Activated CD8-positive, alpha-beta T cell treated with anti-CD3 and anti-CD28 coated beads for 36 hours (primary cell): ENCODE data around the gene USP16. TPM values are rescaled to one million over a fixed set of nuclear protein-coding genes. Genes with fewer than 3 reads are reported as not detected.

Experiments
- ATAC-seq: fragments of 200-7000 bp; cut with Tn5 transposase; one replicate; pipeline ENCODE4 v1.10.0; 2021; ENCODE audit warnings: mild to moderate bottlenecking, moderate library complexity
- CTCF ChIA-PET: fragments of 350-600 bp; sonication (Branson Sonifier 250); formaldehyde crosslinking; loops from one replicate; lab custom pipeline; 2021; ENCODE audit warnings: antibody characterized with exemption; lab: Charles Lee
- POLR2A ChIA-PET: fragments of 350-600 bp; sonication (Branson Sonifier 250); formaldehyde crosslinking; loops from one replicate; lab custom pipeline; 2021; ENCODE audit warnings: antibody characterized with exemption; lab: Charles Lee
- DNase-seq: peaks from one replicate; pipeline ENCODE4 v3.0.0-alpha.2; 2020
- H3K27ac Mint-ChIP-seq: one replicate; pipeline ENCODE4 v1.8.0; 2021; ENCODE audit warnings: mild to moderate bottlenecking, mixed read lengths
- H3K27me3 Mint-ChIP-seq: one replicate; pipeline ENCODE4 v1.8.0; 2021; ENCODE audit warnings: mixed read lengths
- H3K36me3 Mint-ChIP-seq: one replicate; pipeline ENCODE4 v1.8.0; 2021; ENCODE audit warnings: low read depth, mixed read lengths
- H3K4me1 Mint-ChIP-seq: one replicate; pipeline ENCODE4 v1.8.0; 2021; ENCODE audit warnings: low read depth, mixed read lengths
- H3K4me3 Mint-ChIP-seq: one replicate; pipeline ENCODE4 v1.8.0; 2021; ENCODE audit warnings: mild to moderate bottlenecking, moderate library complexity, mixed read lengths
- H3K9me3 Mint-ChIP-seq: one replicate; pipeline ENCODE4 v1.8.0; 2021; ENCODE audit warnings: mixed read lengths
- intact Hi-C: fragments of 100-400 bp; cut with micrococcal nuclease; formaldehyde crosslinking; loops from one replicate; pipeline ENCODE4 v1.10.0; 2022
- total RNA-seq, 2 experiments: library from RNA; stranded (reverse); gene quantifications; one replicate each; pipeline ENCODE4 v1.2.3, GENCODE V29; 2021
- TF ChIP-seq, protein P1 (sequence below): fragments of 200-600 bp; IDR thresholded peaks from one replicate; pipeline ENCODE4 v1.8.0; 2022; ENCODE audit warnings: antibody characterized with exemption, mild to moderate bottlenecking

USP16 gene
- total RNA-seq, 2 experiments from 2014 or later: 39.9 TPM

DNA sequence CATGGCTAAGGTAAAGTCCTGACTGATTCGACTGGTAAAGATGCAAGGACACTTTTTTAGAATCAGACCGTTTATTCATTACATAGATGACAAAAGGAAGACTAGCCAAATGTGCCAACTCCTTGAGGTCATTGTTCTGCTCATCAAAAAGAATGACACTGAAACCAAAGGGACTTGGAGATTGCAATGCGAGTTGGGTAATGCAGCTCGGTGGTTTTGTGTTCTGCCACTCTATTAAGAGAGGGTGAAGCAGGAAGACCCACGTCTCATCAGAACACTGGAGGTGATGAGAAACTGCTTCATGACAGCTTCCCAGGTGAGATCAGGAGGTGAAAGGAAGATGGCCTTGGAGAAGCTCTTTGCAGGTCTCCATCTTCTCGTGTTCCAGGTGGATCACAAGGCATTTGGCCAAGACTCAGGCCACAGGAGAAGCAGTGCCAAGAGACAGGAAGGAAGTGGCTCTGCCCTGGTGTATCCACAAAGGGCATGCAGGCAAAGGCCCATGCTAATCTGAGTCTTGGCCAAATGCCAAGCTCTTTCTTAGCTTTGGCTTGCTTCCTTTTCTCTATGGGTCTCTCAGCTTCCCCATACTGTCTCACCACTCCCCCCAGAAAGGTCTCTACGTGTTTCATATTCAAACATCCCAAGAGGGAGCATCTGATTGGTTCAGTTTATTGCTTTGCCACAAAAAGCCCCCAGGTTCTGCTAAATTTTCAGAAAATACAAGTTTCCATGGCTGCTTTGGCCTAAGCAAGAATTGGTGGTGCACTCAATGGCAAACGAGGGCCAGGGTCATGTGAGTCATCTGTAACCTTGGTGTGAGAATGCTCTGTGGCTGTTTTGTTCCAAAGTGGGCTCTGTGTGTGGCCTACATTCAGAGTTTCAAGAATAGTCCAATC lies 54.6 kb downstream of the USP16 start:
- peak overlapping the region; percentile 75 for H3K4me3 Mint-ChIP-seq
- DNase-seq: peak; percentile 75
- H3K9me3 Mint-ChIP-seq: peaks cover 5% of the 10 kb centered on the region
- ChIA-PET POLR2A (interaction anchor here (0.7 to 1.9 kb wide), 8 partner anchors 9 to 370 kb away, joined by 3 to 8 read pairs (median 4); partner anchors contain the start of genes LTN1 and USP16), CTCF (interaction anchor here (1.0 to 1.5 kb wide), 5 partner anchors 9 to 298 kb away, joined by 3 to 5 read pairs (median 4); partner anchors contain the start of gene BACH1)
- TF ChIP-seq, protein P1, sequence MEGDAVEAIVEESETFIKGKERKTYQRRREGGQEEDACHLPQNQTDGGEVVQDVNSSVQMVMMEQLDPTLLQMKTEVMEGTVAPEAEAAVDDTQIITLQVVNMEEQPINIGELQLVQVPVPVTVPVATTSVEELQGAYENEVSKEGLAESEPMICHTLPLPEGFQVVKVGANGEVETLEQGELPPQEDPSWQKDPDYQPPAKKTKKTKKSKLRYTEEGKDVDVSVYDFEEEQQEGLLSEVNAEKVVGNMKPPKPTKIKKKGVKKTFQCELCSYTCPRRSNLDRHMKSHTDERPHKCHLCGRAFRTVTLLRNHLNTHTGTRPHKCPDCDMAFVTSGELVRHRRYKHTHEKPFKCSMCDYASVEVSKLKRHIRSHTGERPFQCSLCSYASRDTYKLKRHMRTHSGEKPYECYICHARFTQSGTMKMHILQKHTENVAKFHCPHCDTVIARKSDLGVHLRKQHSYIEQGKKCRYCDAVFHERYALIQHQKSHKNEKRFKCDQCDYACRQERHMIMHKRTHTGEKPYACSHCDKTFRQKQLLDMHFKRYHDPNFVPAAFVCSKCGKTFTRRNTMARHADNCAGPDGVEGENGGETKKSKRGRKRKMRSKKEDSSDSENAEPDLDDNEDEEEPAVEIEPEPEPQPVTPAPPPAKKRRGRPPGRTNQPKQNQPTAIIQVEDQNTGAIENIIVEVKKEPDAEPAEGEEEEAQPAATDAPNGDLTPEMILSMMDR: no peak
- peak; percentile 70 for ATAC-seq
- intact Hi-C loops: loop anchor here (2.0 kb wide), 1 partner anchor 222 kb away; no protein-coding TSS in a partner anchor
- peaks cover 7% of the 10 kb centered on the region for H3K36me3 Mint-ChIP-seq
- H3K27ac Mint-ChIP-seq: peak overlapping the region; percentile 95
- H3K27me3 Mint-ChIP-seq: no peaks in the 10 kb centered on the region
- H3K4me1 Mint-ChIP-seq: peaks cover 52% of the 10 kb centered on the region

DNA sequence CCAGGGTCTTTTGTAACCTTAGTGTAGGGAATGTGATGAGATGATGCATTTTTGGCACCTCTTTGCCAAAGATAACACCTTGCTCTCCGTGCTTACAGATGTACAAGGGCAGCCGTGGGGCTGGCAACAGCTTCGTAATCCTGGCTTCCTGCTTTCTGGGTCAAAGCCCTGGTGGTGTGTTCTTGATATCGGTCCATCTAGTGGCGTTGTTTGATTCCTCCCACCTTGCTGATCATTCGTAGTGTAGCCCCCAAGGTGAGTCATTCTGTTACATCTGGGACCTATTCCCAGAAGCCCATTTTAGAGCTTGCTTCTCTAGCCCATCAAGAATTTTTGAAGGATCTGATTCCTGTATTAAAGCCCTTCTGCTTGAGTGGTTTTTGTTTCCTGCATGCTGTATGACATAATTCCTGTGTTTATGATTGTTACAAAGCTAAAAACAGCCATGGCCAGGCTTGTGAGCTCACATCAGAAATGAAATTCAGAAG lies 56.0 kb downstream of the USP16 start:
- peaks cover 44% of the 10 kb centered on the region for H3K4me1 Mint-ChIP-seq

DNA sequence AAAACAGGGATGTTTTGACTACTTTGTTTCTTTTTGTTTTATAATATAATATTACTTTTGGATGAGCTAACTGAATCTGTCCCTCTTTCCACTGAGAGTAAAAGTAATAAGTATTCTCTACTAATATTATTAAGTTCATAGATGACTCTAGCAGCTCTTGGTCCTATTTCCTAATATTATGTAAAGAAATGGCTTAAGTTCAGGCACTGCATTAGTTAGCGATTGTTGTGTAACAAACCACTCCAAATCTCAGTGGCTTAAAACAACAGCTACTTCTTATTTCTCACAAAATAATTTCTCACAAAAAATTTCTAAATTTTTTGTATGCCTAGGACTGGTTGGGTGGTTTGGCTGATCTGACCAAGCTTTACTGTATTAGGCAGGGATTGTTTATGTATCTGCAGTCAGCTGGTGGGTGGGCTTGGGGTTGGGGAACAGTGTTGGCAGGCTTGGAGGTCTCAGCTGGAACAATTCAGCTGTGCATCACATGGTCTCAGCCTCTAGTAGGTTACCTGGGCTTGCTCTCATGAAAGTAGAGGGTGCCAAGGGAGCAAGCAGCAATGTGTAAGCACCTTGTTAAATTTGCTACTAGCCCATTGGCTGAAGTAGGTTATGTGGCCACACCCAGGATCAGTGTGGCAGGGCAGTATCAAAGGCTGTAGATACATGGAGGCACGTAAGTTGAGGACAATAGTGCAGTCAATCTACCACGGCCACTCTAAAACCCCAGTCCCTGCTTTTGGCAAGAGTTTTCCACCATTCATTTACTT lies 57.8 kb downstream of the USP16 start:
- ChIA-PET POLR2A (interaction anchor here (1.5 kb wide), 1 partner anchor 216 kb away, joined by 3 read pairs; no protein-coding TSS in a partner anchor), CTCF (interaction anchor here (0.7 to 1.7 kb wide), 3 partner anchors 152 to 294 kb away, joined by 3 to 11 read pairs (median 3); no protein-coding TSS in a partner anchor)
- intact Hi-C loops: no loop called here
- ATAC-seq (no peak), DNase-seq (no peak)
- Mint-ChIP-seq H3K36me3 (peaks cover 7% of the 10 kb centered on the region), H3K4me3 (no peak overlapping the region), H3K27ac (no peak overlapping the region), H3K27me3 (no peaks in the 10 kb centered on the region), H3K4me1 (peaks cover 31% of the 10 kb centered on the region), H3K9me3 (peaks cover 5% of the 10 kb centered on the region)
- TF ChIP-seq, protein P1: no peak

More for the DNA sequence above, 56.0 kb downstream of the USP16 start:
- TF ChIP-seq, protein P1: no peak
- peaks cover 7% of the 10 kb centered on the region for H3K36me3 Mint-ChIP-seq
- DNase-seq (peak; percentile 21), ATAC-seq (no peak)
- CTCF ChIA-PET: interaction anchor here (1.0 kb wide), 1 partner anchor 31 kb away, joined by 3 read pairs; no protein-coding TSS in a partner anchor
- POLR2A ChIA-PET: interaction anchor here (1.1 to 1.9 kb wide), 3 partner anchors 25 to 220 kb away, joined by 3 to 8 read pairs (median 4); partner anchors contain the start of gene USP16
- H3K9me3 Mint-ChIP-seq: peaks cover 5% of the 10 kb centered on the region
- no peaks in the 10 kb centered on the region for H3K27me3 Mint-ChIP-seq
- H3K27ac Mint-ChIP-seq: peak overlapping the region; percentile 95
- intact Hi-C loops: no loop called here
- H3K4me3 Mint-ChIP-seq: peak overlapping the region; percentile 48

DNA sequence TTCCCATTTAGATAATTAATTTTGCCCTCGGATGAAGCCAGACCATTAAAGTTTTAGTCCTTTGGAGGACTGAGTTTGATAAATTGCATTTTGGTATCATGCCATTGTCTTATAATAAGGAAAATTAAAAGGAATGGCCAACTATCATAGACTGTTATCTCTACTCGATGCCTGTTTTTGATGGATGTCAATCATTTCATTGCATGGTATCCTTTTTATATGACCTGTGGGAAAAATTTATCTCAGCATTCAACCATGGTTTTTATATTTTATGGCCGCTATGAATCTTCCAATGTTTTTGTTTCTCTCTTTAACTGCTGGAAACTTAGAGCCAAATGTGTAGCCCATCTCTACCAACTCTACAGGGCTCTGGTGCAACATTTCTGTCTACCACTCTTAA lies 58.8 kb downstream of the USP16 start:
- POLR2A ChIA-PET: no interaction called here
- peaks cover 29% of the 10 kb centered on the region for H3K4me1 Mint-ChIP-seq
- CTCF ChIA-PET: interaction anchor here (0.7 to 1.7 kb wide), 2 partner anchors 151 to 293 kb away, joined by 3 to 11 read pairs; no protein-coding TSS in a partner anchor
- intact Hi-C loops: no loop called here
- no peak overlapping the region for H3K27ac Mint-ChIP-seq
- TF ChIP-seq, protein P1: no peak
- no peaks in the 10 kb centered on the region for H3K27me3 Mint-ChIP-seq
- DNase-seq: no peak
- H3K36me3 Mint-ChIP-seq: peaks cover 7% of the 10 kb centered on the region
- no peak overlapping the region for H3K4me3 Mint-ChIP-seq
- H3K9me3 Mint-ChIP-seq: peaks cover 5% of the 10 kb centered on the region
- ATAC-seq: no peak
